Measurements from ENCODE around the gene ZNHIT1.

The ZNHIT1 gene

GRCh38 chr7:101216860-101217387 lies 1.0 kb upstream of the ZNHIT1 start:
- no peak for DNase-seq (ENCODE audit: low read depth, low spot score)

- no peak for DNase-seq (ENCODE audit: low read depth, low spot score)
These were observed 516 bp downstream of the ZNHIT1 start for GRCh38 chr7:101218236-101219125.

DNA sequence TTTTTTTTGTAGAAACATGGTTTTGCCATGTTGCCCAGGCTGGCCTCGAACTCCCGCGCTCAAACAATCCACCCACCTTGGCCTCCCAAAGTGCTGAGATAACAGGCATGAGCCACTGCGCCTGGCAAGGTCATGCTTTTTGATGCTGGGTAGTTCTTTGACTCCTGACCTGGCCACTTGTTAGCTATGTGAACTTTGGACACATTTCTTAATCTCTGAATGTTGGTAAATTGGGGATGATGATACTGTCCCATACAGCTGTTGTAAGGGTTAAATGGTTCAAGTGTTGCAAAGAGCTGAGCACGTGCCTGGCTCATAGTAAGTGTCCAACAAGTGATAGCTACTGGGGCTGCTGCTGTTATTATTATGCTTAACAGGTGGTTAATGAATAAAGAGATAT lies 2.3 kb downstream of the ZNHIT1 start:
- no peak for DNase-seq (ENCODE audit: low read depth, low spot score)

DNA sequence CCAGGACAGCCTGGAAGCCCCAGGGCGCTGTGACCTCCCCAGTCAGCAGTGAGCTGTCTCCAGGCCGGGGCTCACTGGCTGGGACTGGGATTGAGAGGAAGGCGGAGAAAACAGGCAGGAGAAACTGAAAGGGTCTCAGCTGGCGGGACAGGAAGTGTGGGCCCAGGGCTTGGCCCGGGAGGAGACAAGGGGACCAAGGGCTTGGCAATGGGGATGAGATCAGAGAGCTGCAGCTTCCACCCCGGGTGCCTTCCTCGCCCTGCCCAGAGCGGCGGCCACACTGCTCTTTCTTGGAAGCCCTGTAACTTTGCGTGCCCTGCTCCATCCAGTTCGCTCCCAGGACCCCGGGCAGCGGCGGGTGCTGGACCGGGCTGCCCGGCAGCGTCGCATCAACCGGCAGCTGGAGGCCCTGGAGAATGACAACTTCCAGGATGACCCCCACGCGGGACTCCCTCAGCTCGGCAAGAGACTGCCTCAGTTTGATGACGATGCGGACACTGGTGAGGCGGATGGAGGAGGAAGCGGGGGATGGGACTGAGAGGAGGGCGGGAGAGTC lies 4.4 kb downstream of the ZNHIT1 start:
- no peak for DNase-seq (ENCODE audit: low read depth, low spot score)

GRCh38 chr7:101223528-101223927 lies 5.6 kb downstream of the ZNHIT1 start:
- no peak for DNase-seq (ENCODE audit: low read depth, low spot score)

GRCh38 chr7:101225650-101226049 lies 7.7 kb downstream of the ZNHIT1 start:
- no peak for DNase-seq (ENCODE audit: low read depth, low spot score)

GRCh38 chr7:101226721-101227120 lies 8.8 kb downstream of the ZNHIT1 start:
- DNase-seq (ENCODE audit: low read depth, low spot score) = no peak

GRCh38 chr7:101231644-101232043 lies 13.7 kb downstream of the ZNHIT1 start:
- no peak for DNase-seq (ENCODE audit: low read depth, low spot score)

DNA sequence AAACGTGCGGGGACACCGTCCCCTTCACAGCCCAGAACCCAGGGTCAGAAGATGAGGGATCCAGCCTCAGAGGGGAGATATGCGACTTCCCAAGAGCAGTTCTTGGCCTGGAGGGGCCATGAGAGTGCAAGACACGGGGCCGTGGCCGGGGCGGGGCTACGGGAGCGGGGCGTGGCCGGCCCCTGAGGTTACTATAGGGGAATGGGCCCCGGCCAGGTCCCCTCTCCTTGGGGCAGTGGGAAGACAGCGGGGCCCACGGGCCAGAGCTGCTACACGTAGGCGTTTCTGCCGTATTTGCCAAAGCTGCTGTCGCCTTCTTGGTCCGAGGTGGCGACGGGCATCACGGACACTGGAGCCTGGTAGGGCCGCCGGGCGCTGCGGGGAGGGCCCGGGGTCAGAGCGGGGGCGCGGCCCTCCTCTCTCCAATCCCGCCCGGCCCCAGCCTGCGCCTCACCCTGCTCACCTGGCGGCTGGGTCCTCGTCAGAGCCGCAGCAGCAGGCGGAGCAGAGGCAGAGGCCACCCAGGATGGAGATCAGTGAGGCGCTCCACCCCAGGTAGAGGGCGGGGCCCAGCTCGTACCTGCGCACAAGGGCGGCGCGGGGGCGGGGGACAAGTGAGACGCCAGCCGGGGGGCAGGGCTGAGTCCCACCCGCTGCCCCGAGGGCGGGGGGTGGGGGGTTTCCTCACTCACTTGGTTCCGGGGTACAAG lies 14.3 kb downstream of the ZNHIT1 start:
- DNase-seq (ENCODE audit: low read depth, low spot score) = no peak

GRCh38 chr7:101233907-101234547 lies 16.1 kb downstream of the ZNHIT1 start:
- no peak for DNase-seq (ENCODE audit: low read depth, low spot score)

- DNase-seq (ENCODE audit: low read depth, low spot score) = no peak
These were observed 16.7 kb downstream of the ZNHIT1 start for GRCh38 chr7:101234636-101235035.

DNA sequence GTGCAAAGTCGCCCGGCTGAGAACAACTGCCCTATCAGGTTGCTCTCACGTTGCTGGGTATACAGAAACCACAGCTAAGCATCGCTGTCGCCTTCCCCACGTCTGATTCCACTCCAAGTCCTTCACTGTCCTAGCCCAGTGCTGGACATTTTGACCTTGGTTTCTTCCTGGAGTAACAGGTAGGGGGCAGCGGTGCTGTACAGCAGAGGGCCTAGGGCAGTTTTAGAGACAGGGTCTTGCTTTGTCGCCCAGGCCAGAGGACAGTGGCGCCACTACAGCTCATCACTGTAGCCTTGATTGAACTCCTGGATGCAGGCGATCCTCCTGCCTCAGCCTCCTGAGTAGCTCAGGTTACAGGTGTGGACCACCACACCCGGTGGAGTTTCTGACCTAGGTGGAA lies 17.1 kb downstream of the ZNHIT1 start:
- no peak for DNase-seq (ENCODE audit: low read depth, low spot score)

DNA sequence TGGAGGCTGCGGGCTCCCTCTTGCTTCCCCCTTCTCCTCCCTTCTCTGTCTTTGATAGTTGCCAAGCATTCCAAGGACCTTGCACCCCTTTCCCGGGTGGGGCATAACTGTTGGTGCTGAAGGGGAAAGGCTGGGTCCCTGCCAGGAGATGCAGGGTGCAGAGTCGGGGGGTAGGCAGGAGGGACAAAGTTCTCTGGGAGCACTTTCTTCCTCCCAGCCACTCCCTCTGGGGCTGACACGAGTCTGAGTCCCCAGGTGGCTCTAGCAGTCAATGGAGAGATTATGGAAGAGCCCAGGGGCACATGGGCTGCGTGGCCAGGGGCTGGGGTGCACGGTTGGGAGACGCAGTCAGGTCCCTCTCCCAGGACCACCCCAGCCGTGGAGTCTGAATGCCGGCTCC lies 17.6 kb downstream of the ZNHIT1 start:
- DNase-seq (ENCODE audit: low read depth, low spot score) = no peak

DNA sequence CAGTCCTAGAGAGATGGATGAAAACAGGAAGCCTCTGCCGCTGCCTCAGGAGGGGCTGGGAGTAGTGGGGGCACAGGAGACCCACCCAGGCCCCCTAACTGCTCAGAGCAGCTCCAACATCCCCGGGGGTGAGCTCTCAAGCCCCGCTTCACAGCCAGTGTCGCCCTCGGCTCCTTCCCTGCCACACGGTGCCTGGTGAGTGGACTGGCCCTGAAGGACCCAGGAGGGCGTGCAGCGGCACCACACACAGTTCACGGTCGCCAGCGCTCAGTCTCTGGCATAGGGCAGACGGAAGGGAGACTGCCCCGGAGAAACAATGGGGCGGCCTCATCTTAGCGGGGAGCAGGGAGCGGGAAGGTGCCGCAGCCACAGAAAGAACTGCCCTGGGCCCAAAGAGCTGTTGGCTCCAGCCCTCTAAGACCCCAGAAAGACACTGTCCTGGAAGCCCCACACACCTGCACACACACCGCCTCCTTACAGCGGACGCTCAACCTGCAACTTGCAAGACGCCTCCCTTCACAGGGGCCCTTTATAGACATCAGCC lies 18.4 kb downstream of the ZNHIT1 start:
- DNase-seq (ENCODE audit: low read depth, low spot score) = no peak

DNA sequence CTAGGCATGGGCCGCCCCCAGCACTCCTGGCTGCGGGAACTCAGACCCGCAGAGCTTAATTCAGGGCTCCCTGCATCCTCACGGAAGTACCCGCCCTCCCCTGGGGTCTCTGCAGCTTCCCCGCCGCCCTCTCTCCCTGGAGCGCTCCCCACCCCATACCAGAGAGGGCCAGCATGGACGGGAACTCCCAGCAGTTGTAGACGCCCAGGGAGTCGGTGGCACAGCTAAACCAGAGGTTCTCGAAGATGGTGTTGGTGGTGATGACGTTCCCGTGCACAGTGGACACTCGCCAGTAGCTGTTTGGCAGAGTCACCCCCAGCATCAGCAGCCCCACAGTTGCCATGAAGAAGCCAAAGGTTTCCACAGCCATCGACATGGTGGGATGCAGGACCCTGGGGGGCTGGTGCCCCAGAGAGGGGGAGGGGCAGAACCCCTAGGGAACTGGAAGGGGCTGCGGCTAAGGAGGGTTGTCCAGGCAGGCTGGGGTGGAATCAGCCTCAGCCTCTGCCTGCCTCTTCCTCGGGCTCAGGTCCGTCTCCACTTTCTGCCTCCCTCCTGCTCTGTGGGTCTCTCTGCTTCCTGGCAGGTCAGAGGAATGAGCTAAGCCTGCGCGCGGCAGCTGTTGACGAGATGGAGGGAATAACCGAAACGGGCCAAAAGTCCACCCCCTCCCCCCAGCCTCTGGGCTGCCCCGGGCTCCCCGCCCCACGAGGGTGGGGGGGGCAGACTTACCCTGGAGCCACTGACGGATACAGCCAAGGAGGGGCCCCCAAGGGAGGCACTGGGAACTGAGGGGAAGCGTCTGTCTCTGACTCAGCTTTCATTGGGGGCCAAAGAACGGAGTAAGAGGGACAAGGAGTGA lies 19.5 kb downstream of the ZNHIT1 start, which contains the start of gene CLDN15:
TSS of gene CLDN15 (minus strand) at position 597 of the 862 bp plus-strand sequence. CDS start at position 376, 221 bp downstream.
- no peak for DNase-seq (ENCODE audit: low read depth, low spot score)

DNA sequence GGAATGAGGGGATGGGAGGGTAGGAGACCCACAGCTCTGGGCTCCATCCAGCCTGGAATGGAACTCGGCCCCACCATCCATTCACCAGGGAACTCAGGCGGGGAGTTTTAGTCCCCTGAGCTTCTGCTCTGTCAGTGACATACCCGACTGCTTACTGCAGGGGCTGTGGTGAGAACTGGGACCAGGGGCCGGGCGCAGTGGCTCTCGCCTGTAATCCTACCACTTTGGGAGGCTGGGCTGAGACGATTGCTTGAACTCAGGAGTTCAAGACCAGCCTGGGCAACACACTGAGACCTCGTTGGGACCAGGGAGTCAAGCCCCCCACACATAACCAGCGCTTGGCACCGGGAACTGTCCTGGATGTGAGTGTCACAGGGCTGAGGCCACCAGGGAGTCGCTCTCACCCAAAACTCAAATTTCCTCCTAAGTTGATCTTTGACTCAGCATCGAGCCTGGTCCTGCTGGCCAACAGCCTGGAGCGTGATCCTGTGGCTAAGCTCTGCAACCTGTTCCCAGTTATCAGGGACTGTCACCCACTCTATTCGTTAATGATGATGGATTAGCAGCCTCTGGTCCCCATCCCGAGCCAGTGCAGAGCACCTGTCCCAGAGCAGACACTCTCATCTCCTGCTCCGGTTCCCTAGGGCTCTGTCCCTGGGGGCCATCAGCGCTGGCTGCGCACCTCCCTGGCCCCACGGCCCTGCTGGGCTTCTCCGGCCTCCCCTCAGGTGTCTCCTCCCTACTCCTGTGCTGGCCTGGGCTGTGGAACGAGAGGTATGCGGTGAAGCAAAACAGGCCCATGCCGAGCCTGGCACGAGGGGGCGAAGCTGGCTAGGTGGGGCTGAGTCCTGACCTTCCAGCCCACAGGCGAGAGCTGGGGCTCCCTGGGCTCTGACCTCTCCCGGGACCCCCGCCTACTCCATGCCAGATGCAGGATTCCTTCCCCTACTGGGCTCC lies 20.5 kb downstream of the ZNHIT1 start:
- DNase-seq (ENCODE audit: low read depth, low spot score) = no peak

DNA sequence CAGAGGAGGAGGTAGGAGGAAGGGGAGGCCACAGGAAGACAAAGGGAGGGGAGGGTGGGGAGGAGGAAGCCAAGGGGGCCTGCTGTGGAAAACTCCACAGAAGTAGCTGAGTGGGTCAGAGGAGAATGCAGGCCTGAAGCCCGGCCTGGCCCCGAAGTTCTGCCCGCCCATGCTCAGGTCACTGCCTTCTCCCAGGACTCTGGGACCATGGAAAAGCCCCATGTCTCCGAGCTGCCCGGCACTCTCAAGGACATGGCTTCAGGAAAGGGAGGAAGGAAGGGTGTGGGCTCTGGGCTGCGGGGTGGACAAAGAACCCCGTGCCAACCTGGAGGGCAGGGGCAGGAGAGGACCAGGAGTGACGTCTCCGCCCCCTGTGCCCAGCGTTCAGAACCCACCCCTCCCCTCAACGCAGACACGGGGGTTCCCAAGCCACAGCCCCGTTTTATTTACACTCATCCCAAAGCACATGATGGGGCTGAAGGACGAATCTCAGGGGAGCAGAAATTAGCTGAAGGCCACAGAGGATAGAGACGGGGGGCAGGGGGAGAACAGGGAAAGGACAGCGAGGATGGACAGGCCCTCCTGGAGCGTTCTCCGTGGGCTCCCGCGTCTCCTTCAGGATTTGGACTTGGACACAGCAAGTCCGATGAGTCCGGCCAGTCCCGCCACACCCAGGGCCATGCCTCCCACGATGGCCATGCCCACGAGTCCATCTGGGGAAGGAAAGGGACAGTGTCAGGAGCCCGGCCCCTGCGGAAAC lies 21.4 kb downstream of the ZNHIT1 start:
- no peak for DNase-seq (ENCODE audit: low read depth, low spot score)

DNA sequence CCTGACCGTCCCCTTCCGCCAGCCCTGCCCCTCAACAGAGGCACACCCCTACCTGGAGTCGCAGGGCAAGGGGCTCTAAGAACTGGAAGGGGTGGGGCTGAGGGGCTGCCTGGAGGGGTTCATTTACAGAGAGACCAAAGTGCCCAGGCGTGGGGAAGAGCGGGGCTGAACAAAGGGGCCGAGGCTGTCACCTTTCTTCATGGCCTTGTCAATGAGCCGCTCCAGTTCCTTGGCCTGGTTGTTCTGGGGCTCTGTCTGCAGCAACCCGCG lies 21.9 kb downstream of the ZNHIT1 start:
- no peak for DNase-seq (ENCODE audit: low read depth, low spot score)

All from iPS DF 19.7 (cell line).